ENCODE data around the gene MGAT5.

GRCh38 chr2:134296301-134296700, 42.4 kb downstream of the MGAT5 start:
- no peak for TF ChIP-seq POLR2A (IDR thresholded peaks at IDR 0.05)
- TF ChIP-seq CTCF (IDR thresholded peaks at IDR 0.05): no peak
